Esophagus muscularis mucosa (tissue), 4 donors: ENCODE measurements around the gene FAM107B.
A peak's percentile ranks its signal among the peaks of the same experiment; 100 is the strongest.

Source experiments
- CTCF ChIP-seq, 3 experiments: fragments of 200-600 bp in 2 of 3; fragments of 450-650 bp in 1 of 3; sonication (generic) in 2 of 3; IDR thresholded peaks; one replicate each; pipeline ENCODE4 v1.5.1; 2017 to 2019; ENCODE audit warnings: antibody characterized with exemption in 3 of 3, mild to moderate bottlenecking in 2 of 3, moderate library complexity in 1 of 3
- EP300 ChIP-seq: sonication (generic); formaldehyde crosslinking; IDR thresholded peaks from one replicate; pipeline ENCODE4 v1.6.1; 2017; ENCODE audit warnings: antibody characterized with exemption
- POLR2A ChIP-seq: fragments of 450-650 bp; IDR thresholded peaks from one replicate; pipeline ENCODE4 v1.6.1; 2017; ENCODE audit warnings: antibody characterized with exemption, moderate library complexity, mild to moderate bottlenecking, low read depth
- POLR2AphosphoS5 ChIP-seq, 2 donors: sonication (generic); formaldehyde crosslinking; IDR thresholded peaks; one replicate each; pipeline ENCODE4 v1.6.1; 2017; ENCODE audit warnings: antibody characterized with exemption in 2 of 2

GRCh38 chr10:14536241-14537213 is 238.2 kb downstream of the FAM107B start:
- no peak for TF ChIP-seq POLR2A
- TF ChIP-seq CTCF (IDR thresholded peaks at IDR 0.05), result peak; percentile 56 to 61 (median 60)
- no peak for TF ChIP-seq POLR2AphosphoS5 (IDR thresholded peaks at IDR 0.05)
- no peak for TF ChIP-seq EP300
